GM12892 (cell line): ENCODE results near the gene NAA16.

Experiments used
- POLR2A ChIP-seq: IDR thresholded peaks from 2 replicates; pipeline ENCODE4 v1.6.1; 2011; ENCODE audit warnings: low read depth, low read length, control low read depth
- POLR2AphosphoS5 ChIP-seq: IDR thresholded peaks from 2 replicates; pipeline ENCODE4 v1.6.1; 2011; ENCODE audit warnings: low read depth, low read length, control low read depth

- TF ChIP-seq POLR2AphosphoS5 (no peak), POLR2A (no peak)
Measured at GRCh38 chr13:41416276-41416675, 105.2 kb downstream of the NAA16 start.
